ENCODE results near the gene ECI2.
A peak's percentile ranks its signal among the peaks of the same experiment; 100 is the strongest.
"Not testable (repeated sequence)": the region's sequence is repeated elsewhere in the genome, so short reads cannot be mapped to it uniquely, and the experiment has no call there.

Gene ECI2

DNA sequence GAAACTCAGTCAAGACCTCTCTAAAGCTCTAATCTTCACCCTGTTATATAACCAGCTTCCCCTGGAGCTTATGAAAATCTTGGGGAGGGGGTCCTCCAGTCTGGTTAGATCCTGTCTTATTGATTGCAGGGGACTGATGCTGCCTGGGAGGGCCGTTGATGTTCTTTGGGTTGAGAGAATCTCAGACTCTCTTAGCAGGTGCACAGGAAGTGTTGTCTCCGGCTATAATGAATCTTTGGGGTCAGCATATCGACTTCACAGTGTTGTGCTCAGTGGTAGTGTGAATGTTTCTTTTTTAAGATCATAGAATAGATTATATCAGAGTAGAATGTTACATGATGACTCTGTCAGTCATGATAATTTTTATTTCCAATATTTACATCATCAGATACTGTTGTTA is 2.8 kb upstream of the ECI2 start:
- DNase-seq, result no peak

DNA sequence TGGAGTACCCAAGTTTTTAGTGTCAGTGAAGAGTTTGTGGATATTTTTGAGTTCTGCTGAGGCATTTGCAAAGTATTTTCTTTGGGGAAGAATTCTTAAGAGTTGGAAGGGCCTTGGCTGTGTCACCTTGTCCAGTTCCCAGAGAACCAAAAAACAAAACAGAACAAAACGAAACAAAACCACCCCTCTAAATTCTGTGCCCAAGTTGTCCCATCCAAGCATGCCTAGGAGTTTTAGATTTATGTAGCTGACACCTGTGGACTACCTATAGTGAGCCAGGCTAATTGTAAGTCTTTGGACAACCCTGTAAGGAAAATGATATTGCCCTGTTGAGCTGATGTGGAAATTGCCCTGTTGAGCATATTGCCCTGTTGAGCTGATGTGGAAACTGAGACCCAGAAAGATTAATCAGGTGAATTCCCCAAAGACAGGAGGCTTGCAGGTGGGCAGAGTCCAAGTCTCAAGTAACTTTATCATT is 1.0 kb upstream of the ECI2 start:
- DNase-seq, result no peak

DNA sequence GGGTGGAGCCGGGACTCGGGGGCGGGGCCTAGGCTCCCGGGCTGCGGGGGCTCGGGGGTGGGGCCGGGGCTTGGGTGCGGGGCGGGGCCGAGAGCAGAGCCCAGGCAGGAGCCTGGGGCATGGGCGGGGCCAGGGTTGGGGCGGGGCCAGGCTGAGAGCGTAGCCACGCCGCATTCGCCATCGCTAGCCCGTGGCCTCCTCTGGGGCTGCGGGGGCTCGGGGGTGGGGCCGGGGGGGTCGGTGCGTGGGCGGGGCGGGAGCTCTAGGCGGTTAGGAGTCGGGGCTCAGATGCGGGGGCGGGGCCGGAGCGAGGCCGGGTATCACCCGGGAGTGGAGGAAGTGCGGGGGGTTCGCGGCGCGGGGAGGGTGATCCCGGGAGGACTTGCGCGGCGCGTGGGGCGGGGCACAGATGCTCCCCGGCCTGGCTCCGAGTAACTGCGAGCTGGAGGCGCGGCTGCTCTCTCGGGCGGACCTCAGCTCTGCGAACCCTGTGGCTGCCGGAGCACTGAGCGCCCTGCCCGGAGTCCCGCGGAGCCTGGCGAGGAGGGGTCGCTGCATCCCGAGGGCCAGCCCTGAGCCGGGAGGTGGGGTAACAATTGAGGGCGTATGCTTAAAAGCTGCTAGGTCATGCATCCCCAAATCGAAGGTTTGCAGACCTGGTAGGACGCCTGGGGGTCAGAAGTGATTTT is 434 bp upstream of the ECI2 start:
- peak; percentile 84 to 99 for DNase-seq

DNA sequence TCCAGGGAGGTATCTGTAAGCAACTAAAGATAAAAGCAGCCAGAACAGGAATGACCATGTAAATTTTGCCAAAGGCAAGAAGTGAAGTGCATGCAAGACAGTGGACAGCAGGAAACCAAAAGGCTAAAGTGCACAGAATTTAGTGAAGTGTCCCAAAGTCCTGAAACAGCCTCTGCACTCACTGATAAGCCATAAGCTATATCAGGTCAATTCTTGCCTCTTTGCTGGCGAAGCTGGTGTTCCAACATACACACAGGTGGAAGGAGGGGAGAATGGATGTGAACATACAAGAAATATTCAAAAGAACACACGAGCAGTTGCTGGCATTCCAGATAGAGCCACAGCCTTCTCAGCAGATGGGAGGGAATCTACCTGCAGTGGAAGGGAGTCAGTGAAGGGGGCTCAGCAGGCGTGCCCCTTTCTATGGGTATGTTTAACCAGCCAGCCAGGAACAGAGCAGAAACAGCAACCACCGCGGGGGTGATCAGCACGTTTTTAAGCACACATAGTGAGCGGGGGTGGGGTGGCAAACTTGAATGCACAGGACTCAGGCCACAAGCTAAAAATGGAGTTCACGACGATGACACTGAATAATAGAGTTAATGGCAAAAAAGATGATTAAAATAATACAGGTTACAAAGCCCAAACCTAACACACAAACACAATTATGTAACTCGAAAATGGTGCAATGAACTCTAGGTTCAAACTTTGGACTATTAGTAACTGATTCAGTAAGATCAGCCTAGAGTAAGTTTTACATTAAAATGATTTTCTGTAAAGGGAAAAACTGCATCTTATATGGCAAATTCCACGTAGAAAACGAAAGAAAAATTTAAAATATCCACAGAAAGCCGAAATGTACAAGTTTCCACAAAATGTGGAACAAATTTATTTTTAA is 1.2 kb downstream of the ECI2 start:
- DNase-seq, result peak in 1 of 2 experiments; percentile 45

DNA sequence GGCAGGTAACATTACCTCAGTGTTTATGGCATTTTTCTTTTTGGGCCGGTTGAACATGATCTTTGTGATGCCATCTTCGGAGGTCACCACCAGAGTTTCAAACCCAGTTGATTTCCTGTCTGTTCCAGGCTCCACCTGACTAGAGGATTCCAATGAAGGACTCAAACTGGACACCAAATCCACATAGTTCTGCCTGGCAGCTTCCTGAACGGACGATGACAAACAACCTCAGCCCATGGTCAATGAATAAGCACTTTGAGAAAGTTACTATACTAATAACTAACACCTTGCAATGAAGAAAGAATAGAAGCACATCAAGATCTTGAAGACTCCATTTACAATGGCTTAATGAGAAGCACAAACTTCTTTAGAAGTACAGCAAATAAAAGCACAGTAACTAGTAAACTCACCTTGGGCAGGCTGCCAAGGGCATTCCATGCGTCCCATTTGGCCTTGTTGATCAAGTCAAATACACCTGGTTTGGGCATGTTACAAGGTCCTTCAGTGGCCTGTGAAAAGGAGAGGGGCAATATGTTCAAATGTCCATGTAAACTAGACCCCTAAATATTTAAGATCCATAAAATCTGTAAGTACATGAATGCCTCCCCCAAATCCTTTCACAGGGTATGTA is 4.9 kb downstream of the ECI2 start:
- no peak for DNase-seq

DNA sequence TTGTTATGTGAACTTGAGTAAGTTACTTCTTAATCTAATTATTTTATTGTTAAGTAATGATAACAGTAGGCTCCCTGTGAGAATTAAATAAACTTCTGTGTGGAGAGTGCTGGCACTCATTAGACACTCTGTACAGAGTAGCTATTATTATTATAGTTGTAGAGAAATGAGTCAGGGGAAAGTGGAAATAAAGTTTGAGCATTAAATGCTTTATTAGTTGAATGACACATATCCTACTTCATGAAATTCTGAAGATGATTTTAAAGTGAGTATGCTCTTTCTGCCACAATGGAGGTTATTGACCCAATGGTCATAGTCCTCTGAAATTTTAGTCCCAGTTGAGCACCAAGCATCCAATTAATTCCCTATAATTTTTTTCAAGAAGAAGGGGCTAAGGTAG is 5.9 kb downstream of the ECI2 start:
- DNase-seq, result no peak

DNA sequence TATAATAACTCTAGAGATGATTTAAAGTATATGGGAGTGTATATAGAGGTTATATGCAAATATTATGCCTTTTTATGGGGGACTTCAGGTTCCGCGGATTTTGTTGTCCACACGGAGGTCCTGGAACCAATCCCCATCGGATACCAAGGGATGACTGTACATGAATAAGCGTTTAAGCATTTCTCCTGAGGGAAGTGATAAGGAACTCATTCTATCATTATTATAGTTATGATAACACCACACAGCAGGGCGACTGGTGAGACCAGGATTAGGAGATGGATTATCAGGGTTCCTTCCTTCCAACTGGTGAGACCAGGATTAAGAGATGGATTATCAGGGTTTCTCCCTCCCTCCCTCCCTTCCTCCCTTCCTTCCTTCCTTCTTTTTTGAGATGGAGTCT is 6.6 kb downstream of the ECI2 start:
- DNase-seq, result no peak

DNA sequence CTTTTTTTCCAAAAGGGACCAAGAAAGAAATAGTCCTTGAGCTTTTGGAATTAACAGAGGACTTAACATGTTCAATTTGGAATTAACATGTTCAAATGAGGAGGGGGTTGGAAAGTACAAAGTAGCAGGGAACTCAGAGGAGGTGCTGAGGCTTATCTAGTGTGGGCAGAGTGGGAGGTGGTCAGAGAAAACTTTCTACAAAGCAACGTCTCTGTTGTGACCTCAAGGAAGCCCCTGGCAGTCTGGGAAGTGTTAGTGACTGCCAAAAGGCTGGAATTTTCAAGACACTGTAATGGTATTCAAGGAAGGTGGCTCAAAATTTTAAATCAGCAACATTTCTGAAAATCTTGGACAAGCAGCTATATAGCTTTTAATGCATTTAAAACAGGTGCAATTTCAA is 7.3 kb downstream of the ECI2 start:
- DNase-seq, result no peak

DNA sequence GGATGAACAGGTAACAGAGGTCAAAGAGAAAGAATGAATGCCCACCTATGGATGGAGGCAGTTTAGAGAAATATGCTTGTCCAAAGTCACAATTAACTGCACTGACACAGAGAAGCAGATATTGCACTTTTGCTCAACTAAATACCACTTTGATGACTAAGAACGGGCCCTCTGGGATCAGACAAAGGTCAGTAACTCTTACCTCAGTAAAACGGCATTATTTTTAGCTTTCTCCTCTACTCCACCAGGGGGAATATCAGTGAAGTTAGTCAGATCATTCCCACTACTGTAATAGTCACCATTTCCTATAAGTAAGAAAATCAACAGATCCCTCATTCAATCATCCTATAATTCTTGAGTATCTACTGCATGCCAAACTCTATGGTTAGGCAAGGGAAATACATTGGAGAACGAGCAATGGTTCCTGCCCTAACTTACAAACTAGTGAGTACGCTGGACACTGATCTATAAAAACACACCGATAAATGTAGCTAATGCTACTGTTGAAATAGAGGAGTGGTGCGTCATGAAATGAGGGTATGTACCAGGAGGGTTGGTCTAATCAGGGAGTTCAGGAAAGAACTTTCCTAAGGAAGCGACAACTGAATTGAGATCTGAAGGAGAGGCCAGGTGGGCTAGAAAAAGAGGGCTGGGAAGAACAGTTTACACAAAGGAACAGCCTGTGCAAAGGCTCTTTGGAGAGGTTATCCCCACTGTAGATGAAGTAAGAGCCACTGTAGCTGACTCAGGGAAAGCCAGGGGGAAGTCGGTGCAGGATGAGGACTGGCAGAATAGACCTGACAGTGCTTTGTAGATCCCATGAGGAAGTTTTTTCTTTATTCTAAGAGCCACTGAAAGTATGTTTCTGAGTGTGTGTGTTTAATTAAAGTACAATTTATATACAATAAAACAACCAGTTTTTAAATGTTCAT is 9.2 kb downstream of the ECI2 start:
- no peak for DNase-seq

DNA sequence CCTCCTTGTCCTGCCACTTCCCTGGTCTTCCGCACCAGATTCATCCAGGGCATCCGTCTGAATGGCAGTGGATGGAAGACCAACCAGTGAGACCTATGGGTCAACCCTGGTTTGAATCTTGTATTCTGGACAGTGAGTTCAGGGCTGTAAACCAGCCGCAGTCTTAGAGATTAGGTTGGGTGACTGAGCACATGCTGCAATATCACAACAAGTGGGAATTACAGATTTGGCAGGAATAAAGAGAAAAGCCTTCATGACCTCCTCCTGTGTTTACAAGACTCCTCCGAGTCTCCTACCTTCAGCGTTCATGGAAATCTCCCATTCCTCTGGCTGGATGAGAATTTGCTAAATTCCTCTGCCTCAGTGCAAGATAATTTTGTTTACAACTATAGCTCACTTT is 9.9 kb downstream of the ECI2 start:
- DNase-seq, result no peak

DNA sequence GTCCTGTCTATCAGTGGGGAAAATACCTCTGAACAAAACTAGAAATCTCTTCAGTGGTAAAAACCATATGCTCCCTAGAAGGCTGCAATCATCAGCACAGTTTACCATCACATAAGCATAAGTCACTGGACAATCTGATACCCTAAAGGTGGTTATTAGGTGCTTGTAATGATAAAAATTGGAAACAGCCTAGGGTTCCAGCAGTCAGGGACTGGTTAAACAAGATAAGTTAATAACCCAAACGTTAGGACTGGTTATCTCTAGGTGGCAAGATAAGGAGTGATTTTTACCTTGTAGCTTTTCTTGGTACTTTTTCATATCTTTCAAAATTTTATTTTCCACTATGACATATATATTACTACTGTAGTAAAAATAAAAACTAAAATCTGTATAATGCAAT is 11.0 kb downstream of the ECI2 start:
- DNase-seq, result no peak

DNA sequence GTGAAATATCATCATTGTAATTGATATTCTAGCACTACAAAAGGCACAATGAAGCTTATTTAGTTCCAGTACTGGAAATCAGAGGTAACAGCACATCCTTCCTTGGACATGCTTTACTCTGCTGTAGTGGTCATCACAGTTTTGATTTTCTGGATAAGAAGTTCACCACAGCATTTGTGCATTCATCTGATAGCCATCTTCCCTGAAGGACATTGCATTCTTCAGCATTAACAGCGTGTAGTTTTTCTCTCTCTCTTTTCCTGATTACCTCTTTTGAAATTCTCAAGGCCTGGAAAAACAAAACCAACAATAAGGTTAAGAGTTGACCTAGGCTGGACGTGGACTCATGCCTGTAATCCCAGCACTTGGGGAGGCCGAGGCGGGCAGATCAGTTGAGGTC is 19.6 kb downstream of the ECI2 start:
- DNase-seq, result no peak

DNA sequence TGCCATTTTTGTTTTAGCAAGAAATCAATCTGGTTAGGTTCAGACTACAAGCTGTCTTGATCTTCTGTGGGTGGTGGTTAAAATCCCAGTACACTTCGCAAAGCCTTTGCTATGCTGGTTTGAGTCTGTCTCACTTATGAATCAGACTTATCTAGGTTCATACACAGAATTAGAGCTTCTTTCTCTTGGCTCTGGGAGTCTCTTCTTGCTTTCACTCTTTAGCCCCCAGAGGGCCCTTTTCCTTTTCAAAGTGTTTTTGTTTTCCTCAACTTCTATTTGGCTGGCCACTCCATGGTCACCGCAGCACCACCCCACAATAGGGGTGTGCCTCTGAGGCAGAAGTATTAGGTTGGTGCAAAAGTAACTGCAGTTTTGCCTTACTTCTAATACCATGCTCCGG is 21.3 kb downstream of the ECI2 start:
- no peak for DNase-seq

DNA sequence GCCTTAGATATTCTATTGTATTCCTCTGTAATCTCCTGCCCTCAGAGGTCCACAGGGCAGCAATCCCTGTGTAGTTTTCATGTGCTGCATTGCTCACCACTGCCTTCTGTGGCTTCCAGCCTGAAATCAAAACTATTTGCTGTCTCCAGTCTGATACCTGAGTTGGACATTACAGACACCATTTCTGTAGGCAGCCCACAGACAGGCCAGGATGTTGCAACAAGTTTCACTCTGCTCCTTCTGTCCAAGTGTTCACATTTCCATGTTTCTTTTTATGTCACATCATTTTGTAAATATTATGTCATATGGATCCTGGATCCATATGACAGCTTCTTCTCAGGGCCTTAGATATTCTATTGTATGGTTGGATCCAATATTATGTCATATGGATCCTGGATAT is 21.7 kb downstream of the ECI2 start:
- no peak for DNase-seq

DNA sequence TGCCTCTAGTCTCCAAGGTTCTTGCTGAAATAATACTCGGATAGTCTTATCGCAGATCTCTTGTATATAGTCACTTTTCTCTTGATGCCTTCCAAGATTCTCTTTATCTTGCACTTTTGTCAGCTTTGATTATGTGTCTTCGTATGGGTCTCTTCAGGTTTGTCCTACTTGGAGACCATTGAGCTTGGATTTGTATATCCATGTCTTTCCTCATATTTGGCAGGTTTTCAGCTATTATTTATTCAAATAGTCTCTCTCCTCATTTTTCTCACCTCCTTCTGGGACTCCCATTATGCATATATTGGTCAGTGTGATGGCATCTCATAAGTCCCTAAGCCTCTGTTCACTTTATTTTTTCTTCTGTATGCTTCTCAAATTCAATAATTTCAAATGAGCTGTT is 23.0 kb downstream of the ECI2 start:
- DNase-seq, result no peak

DNA sequence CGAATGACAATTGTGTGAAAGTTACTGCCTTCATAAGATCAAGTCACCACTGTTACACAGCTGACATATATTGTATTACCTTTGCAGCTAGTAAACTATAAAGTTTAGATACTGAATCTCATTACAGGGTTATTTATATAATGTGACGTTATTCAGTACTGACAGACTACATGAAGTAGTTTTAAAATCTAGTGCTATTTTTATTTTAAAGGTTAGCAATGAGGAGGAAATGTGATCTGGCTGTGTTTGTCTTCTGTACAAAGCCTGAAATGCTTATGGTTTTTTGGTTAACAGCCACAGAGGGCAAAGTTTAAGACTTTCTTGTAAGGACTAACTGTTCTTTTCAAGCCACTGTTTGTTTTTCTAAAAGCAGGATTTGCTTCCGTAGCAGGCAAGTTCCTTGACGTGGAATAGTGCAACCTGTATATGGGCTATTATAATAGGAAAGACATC is 26.0 kb downstream of the ECI2 start:
- DNase-seq, result not testable (repeated sequence)

DNA sequence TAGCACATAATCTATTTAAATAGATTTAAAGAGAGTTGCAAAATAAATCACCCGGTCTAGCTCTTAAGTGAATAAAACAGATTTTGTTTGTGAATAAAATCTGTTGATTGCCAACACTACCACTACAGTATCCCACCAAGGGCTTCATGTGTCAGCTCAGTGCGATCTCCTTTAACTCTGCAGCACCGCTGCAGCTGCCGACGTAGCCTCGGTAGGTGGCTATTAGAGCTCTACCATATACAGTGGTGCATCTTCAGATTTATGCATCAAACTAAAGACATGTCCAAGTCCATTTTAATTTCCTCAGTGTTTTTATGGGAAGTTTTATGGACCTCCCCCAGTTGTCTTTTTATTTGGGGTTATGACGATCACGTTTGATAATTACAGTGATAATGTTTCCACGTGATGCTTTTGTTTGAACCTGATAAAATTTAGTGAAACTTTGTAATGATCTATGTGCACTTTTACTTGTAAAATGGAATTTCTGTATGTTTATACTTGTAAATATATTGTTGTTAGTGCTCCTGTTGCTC is 26.7 kb downstream of the ECI2 start:
- no peak for DNase-seq

DNA sequence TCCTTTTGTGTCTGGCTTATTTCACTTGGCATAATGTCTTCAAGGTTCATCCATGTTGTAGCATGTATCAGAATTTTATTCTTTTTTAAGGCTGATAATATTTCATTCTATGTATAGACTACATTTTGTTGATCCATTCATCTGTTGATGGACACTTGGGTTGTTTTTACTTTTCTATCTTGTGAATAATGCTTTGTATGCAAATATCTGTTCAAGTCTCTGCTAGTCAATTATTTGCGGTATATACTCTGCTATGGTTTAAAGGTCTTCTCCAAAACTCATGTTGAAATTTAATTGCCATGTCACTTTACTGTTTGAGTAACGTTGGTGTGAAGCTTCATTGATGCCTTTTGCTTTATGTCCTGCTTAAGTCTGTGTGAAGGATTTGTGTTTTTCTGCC is 27.5 kb downstream of the ECI2 start:
- peak in 1 of 2 experiments; percentile 11 for DNase-seq

DNA sequence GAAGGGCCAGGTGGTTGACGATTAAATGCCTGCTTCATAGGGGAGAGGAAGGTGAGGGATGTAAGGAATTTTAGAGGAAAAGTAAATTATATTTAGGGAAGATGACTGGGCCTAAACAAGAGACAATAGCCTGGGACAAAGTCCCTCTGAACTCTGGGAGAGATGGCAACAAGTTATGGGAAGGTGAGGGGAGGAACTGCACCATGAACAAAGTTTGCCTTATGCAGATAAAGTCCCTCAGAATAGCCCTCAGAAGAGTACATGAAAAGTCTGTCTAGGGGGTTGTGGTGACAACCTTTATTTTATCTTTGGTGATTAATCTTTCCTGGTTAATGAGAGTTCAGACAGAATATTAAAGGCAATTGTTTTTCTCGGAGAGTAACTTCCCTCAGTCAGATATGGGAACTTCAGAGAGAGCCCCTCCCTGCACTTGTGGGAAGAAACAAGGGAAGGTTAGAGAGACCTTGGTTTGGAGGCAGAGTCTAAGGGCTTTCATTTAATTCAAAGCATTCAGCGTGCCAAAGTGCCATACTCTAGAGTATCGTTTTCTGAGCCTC is 29.3 kb downstream of the ECI2 start:
- no peak for DNase-seq

DNA sequence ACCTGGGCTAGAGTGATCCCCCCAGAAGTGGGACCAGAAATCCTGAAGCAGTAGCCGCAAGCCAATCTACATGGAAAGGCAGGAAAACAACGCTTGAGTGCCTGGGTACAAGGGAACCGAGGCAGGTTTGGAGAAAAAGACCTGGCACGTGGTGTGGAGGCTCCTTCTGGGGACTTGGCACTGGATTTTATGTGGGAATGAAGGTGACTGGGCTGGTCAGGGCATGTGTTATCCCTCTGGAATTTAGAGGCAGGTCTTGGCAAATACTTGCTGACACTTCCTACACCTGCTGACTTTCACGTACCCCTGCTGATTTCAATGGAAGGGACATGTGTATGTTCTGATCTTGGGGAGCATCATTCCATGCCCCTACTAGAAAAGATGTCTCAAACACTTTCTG is 31.4 kb downstream of the ECI2 start:
- no peak for DNase-seq

DNA sequence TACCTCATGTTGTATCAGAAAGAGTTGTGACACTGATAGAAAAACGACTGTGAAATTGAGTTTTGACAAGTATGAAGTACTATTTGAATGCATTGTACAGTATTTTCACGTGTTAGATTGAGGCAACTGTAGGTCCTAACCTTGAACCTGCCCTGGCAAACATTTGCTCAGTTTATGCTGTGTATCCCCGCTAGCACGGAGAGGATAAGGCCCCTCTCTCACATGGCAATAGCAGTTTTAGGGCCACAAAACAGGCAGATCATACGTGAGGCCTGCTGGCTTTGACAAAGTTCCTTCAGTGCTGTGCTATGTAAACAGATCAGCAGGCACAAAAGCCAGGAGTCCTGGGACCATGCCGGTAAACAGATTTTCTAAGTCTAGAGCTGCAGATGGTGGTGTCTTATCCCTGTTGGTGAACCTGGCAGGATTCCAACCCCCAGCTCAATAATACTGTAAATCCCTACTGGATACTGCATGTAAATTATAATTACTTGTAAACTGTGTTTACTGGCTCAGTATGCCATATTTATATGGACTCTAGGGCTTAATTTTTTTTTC is 32.6 kb downstream of the ECI2 start:
- DNase-seq, result no peak

DNA sequence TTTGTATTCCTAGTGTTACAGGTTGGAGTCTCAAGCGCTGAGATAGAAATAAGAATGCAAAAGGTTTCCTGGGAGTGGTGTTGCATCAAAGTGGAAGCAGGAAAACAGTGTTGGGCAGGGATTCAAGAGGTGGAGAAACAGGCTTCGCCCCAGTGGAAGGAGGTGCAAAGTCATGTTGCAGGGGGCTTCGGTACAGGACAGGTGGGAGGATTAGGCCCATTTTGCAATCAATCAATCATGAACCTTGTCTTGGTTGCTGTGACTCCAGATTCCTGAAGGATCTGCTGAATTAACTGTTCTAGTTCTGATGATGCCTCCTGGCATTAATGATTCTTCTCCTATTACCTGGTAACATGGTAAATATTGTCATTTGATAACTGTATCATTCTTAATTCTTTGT is 34.1 kb downstream of the ECI2 start:
- DNase-seq, result no peak
